ENCODE data around the gene HES6.

DNA sequence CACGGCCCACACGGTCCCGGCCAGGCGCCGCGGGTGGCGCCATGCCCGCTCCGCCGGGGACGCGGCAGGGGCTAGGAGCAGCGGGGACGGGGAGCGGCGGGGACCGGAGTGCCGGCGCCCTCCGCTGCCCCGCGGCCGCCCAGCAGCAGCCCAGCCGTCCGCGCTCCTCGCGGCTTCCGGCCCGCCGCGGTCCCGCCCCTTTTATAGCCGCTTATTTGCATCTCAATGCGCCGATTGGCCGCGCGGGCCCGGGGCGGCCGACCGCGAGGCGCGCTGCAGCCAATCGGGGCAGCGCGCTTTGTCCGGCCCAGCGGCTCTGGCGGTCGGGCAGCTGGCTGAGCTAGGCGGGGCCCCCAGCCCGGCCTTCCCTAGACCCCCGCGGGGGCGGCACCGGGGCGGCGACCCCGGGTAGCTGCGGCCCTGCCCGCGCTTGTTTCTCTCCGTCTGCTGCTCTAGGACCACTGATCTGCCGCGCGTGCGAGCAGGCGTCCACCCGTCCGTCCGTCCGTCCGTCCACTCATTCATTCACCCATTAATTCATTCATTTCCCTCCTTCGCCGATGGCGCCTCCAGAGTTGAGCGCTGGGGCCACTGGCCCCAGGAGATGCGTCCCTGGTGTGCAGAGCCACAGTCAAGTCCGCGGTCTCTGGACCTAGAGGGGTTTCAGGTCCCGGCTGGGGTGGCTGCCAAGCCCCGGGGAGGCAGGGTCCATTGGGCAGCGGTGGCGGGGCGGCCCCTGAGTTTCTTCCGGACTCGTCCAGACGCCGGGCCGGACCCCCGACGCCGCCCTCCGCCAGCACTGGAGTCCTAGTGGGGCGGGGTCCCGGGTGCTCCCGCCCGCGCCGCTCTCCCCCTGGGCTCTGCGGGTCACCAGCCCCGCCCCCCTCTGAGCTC is at the start of gene HES6:
- TF ChIP-seq EZH2 (IDR thresholded peaks at IDR 0.05; ENCODE audit: insufficient read depth, poor library complexity, severe bottlenecking) (no peak), EZH2phosphoT487 (IDR thresholded peaks at IDR 0.05; ENCODE audit: insufficient read depth, low read depth) (no peak)
